NCI-H1436 (cell line): ENCODE data around the gene LRRC66.

ENCODE experiments used
- DNase-seq: peaks from one replicate; lab custom pipeline; 2025; lab: John Stamatoyannopoulos, UW

The LRRC66 gene

GRCh38 chr4:52014903-52015302, 5.3 kb downstream of the LRRC66 start:
- DNase-seq = no peak

- DNase-seq = no peak
These were observed 7.5 kb downstream of the LRRC66 start for GRCh38 chr4:52012651-52013050.

GRCh38 chr4:52010986-52011385, 9.2 kb downstream of the LRRC66 start:
- DNase-seq = no peak

GRCh38 chr4:52006887-52007286, 13.3 kb downstream of the LRRC66 start:
- no peak for DNase-seq

GRCh38 chr4:52005604-52006273, 14.4 kb downstream of the LRRC66 start:
- no peak for DNase-seq

GRCh38 chr4:52004414-52004813, 15.7 kb downstream of the LRRC66 start:
- DNase-seq = no peak

- DNase-seq = no peak
These were observed 18.5 kb downstream of the LRRC66 start for GRCh38 chr4:52001616-52002015.

GRCh38 chr4:51999250-51999649, 20.9 kb downstream of the LRRC66 start:
- DNase-seq = no peak

GRCh38 chr4:51998837-51999236, 21.3 kb downstream of the LRRC66 start:
- DNase-seq = no peak

- no peak for DNase-seq
These were observed 22.5 kb downstream of the LRRC66 start for GRCh38 chr4:51997647-51998046.

- DNase-seq = no peak
These were observed 24.4 kb downstream of the LRRC66 start for GRCh38 chr4:51995647-51996220.

GRCh38 chr4:51965862-51966261, 54.3 kb downstream of the LRRC66 start:
- no peak for DNase-seq

- no peak for DNase-seq
These were observed 56.2 kb downstream of the LRRC66 start for GRCh38 chr4:51963841-51964517.

- DNase-seq = no peak
These were observed 59.7 kb downstream of the LRRC66 start for GRCh38 chr4:51960486-51960885.

- no peak for DNase-seq
These were observed 61.8 kb downstream of the LRRC66 start for GRCh38 chr4:51958199-51958968.
